ENCODE data around the gene PPL.

GRCh38 chr16:4891097-4891885 lies 45.7 kb downstream of the PPL start:
- TF ChIP-seq CTCF (IDR thresholded peaks at IDR 0.05 in 4 of 5, conservative IDR thresholded peaks at IDR 0.05 in 1 of 5) (no peak), POLR2A (IDR thresholded peaks at IDR 0.05) (no peak)

All from gastrocnemius medialis (tissue), 4 donors.